HepG2 (cell line): ENCODE results near the gene CD244.

Experiments
- ZFP90 ChIP-seq: sonication (generic); formaldehyde crosslinking; IDR thresholded peaks from 2 replicates; pipeline ENCODE4 v1.8.0; 2022; ENCODE audit warnings: missing genetic modification reagents, mild to moderate bottlenecking, inconsistent platforms, borderline replicate concordance
- ZNF879 ChIP-seq: sonication (generic); formaldehyde crosslinking; IDR thresholded peaks from 2 replicates; pipeline ENCODE4 v1.8.1; 2023; ENCODE audit warnings: missing genetic modification reagents

DNA sequence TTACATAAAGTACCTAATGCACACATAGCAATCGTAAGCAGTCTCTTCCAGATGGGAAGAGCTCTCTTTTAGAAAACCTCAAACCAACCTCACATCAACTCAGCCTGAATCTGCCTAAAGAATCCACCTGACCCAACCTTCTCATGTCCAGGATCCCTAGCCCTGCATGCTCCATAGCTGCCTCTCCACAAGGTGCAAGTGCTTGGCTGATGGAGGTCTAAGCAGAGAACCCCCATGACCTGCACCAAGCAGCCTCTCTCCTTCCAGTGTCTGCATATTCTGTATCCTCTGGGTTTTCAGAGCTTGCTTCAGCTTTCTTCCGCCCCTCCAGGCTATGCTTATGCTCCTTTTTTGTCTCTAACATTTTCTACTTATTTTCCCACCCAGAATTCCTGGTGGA lies 64.2 kb downstream of the CD244 start:
- TF ChIP-seq ZNF879 (CRISPR knock-in tag): no peak
- TF ChIP-seq ZFP90 (CRISPR knock-in tag): no peak
